ENCODE measurements around the gene PCDHGC3.
A peak's percentile ranks its signal among the peaks of the same experiment; 100 is the strongest.

PCDHGC3 gene

DNA sequence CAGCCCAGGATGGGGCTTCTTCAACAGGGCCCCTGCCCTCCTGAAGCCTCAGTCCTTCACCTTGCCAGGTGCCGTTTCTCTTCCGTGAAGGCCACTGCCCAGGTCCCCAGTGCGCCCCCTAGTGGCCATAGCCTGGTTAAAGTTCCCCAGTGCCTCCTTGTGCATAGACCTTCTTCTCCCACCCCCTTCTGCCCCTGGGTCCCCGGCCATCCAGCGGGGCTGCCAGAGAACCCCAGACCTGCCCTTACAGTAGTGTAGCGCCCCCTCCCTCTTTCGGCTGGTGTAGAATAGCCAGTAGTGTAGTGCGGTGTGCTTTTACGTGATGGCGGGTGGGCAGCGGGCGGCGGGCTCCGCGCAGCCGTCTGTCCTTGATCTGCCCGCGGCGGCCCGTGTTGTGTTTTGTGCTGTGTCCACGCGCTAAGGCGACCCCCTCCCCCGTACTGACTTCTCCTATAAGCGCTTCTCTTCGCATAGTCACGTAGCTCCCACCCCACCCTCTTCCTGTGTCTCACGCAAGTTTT lies 36.7 kb downstream of the PCDHGC3 start:
- no peak overlapping the region for H3K4me3 ChIP-seq (ENCODE audit: low read depth, low read length)

DNA sequence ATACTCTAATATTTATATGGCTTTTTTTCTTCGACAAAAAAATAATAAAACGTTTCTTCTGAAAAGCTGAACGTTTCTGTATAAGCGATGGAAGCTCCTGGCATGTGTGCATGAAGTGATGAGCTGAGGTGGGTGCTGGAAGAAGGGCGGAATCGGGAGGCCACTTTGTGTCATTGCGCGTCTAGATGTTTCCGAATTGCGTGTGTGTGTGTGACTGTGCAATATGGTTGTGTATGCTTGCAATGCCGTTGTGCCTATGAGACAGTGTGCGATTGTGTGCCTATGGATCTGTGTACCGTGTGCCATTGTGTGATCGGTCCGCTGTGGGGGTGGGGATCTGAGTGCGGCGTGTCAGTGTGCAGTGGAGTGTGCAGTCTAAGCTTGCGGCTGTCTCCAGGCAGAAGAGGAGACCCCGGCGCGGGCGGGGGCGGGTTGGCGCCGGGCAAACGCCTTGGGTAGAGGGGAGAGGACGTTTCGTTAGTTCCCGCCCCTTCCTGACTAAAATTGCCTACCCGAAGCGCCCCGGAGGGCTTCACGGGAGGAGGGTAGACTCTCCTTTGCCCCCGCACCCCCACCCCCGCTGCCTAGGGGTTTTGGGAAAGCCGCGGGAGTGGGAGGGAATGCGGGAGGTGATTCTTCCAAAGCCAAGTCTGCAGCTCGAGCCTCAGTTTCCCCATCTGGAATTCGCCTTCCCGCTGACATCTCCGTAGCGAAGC lies 37.3 kb downstream of the PCDHGC3 start:
- no peak overlapping the region for H3K4me3 ChIP-seq (ENCODE audit: low read depth, low read length)
- DNase-seq (ENCODE audit: low read depth) = no peak
- TF ChIP-seq, protein P1, sequence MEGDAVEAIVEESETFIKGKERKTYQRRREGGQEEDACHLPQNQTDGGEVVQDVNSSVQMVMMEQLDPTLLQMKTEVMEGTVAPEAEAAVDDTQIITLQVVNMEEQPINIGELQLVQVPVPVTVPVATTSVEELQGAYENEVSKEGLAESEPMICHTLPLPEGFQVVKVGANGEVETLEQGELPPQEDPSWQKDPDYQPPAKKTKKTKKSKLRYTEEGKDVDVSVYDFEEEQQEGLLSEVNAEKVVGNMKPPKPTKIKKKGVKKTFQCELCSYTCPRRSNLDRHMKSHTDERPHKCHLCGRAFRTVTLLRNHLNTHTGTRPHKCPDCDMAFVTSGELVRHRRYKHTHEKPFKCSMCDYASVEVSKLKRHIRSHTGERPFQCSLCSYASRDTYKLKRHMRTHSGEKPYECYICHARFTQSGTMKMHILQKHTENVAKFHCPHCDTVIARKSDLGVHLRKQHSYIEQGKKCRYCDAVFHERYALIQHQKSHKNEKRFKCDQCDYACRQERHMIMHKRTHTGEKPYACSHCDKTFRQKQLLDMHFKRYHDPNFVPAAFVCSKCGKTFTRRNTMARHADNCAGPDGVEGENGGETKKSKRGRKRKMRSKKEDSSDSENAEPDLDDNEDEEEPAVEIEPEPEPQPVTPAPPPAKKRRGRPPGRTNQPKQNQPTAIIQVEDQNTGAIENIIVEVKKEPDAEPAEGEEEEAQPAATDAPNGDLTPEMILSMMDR (IDR thresholded peaks at IDR 0.05; ENCODE audit: control insufficient read depth, extremely low read depth, insufficient read depth) = no peak

More for the DNA sequence above, 36.7 kb downstream of the PCDHGC3 start:
- peak; percentile 31 for DNase-seq (ENCODE audit: low read depth)
- TF ChIP-seq, protein P1 (IDR thresholded peaks at IDR 0.05; ENCODE audit: control insufficient read depth, extremely low read depth, insufficient read depth) = peak; percentile 84

DNA sequence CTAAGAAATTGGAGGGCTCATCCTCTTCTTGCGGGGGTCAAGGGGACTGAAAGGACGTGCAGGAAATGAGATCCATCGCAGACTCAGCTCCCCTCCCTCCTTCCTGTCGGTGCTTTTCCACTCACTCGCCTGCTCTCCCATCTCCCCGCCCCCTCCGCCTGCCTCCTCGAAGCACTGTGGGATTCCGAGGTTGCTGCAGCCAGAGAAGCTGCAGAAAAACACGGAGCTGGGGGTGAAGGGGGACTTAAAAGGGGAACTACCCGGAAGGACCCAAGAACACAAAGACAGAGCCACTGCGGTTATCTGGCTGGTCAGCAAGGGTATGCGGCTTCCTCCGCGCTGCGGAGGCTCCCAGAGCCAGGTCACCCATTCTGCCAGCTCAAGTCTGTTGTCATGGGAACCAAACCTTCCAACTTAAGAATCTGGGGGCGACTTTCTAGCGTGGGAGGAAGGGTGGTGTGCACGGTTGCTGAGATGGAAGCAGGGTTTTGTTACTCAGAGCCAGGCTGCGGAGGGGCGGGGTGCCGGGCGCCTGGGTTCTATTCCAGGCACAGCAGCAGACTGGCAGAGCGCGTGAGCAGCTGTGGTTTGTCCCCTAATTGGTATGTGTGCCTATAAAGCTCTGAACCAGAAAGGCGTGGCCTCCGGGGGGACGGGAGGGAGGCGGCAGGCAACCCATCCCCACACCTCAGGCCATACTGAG lies 38.0 kb downstream of the PCDHGC3 start:
- DNase-seq (ENCODE audit: low read depth) = no peak
- no peak overlapping the region for H3K4me3 ChIP-seq (ENCODE audit: low read depth, low read length)

DNA sequence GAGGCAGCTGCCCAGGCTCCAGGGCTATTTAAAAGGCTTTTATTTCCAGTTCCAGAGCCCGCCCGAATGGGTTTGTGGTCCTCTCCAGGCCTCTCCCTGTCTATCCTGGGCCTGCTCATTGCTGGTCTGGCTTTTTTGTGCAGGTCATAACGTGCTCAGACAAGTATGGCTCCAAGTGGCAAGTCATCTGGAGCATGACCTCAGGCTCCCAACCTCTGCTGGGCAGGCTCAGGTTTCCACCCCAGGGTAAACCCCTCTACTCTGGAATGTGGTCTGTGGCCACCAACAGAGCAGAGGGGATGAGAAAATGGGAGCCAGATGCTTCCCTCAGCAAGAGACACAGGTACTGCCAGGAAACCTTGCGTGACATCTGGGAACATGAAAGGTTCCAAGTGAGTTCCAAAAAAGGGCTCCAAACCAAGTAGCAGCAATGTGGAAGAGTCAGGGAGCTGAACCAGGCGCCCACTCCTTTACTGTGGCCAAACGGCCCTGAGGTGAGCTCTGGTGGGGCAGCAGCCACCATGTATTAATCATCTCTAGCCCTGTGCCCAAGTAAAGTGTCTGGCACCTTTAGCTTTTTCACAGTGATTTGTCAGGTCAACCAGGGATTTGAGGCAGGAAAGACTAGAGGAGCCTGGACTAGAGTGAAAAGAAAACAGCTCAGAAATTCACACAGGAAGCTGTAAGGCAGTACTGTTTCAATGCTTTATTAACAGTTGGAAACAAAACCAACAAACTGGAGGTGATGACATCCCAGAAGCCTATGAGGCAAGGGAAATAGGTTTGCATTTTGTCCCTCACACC lies 38.8 kb downstream of the PCDHGC3 start:
- TF ChIP-seq, protein P1 (IDR thresholded peaks at IDR 0.05; ENCODE audit: control insufficient read depth, extremely low read depth, insufficient read depth) = no peak
- H3K4me3 ChIP-seq (ENCODE audit: low read depth, low read length) = no peak overlapping the region
- DNase-seq (ENCODE audit: low read depth) = no peak

More for the DNA sequence above, 38.0 kb downstream of the PCDHGC3 start:
- TF ChIP-seq, protein P1 (IDR thresholded peaks at IDR 0.05; ENCODE audit: control insufficient read depth, extremely low read depth, insufficient read depth) = no peak

DNA sequence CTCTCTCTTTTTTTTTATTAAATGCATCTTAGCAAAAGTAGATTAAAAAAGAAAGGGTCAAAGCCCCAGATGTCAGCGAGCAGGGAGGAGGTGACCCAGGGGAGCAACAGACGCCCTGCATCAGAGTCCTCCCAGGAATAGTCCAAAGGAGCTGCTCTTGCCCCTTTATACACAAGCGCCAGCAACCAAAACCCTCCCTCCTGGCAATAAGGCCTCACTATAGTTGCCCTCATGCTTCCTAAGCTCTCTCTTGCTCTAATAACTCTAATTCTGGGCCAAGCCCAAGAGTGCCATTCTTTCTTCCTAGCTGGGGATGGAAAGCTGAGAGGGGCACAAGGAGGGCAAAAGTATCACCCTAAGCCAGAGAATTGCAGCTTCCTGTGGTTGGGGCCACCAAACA lies 39.4 kb downstream of the PCDHGC3 start:
- TF ChIP-seq, protein P1 (IDR thresholded peaks at IDR 0.05; ENCODE audit: control insufficient read depth, extremely low read depth, insufficient read depth) = no peak
- DNase-seq (ENCODE audit: low read depth) = no peak
- no peak overlapping the region for H3K4me3 ChIP-seq (ENCODE audit: low read depth, low read length)

DNA sequence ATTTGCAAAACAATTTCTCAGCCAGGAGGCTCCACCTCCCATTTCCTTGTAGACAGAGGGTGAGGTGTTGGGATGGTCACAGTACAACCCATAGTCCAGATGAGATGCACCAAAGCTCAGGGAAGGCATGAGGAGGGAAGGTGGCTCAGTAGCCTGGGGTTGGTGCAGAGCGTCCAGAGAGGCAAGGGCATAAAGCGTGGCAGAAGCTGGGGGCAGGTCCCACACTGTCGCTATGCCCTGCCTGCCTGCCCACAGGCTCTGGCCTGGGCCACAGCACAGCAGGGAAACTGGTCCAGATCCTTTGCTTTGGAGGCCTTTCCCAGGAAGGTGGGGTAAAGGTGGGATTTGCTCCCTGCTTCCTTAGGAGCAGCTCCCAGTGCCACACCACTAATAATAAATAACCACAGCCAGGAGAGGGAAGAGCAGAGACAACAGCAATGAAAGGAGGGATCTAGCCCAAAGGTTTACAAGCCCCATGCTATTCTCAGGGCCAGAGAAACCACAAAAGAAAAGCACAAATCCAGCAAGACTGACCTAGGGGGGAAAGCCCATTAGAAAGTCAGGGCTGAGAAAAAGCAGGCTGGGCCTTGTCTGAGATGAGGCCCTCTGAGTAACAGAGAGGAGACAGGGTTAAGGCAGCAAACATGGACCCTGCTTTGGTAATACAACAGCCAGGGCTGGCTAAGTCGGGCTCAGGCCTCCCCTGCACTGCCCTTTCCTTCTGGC lies 40.3 kb downstream of the PCDHGC3 start:
- TF ChIP-seq, protein P1 (IDR thresholded peaks at IDR 0.05; ENCODE audit: control insufficient read depth, extremely low read depth, insufficient read depth) = no peak
- no peak overlapping the region for H3K4me3 ChIP-seq (ENCODE audit: low read depth, low read length)
- no peak for DNase-seq (ENCODE audit: low read depth)
